GM12892 (cell line): ENCODE measurements around the gene PRUNE2.

ENCODE experiments used
- POLR2A ChIP-seq: IDR thresholded peaks from 2 replicates; pipeline ENCODE4 v1.6.1; 2011; ENCODE audit warnings: low read depth, low read length, control low read depth
- POLR2AphosphoS5 ChIP-seq: IDR thresholded peaks from 2 replicates; pipeline ENCODE4 v1.6.1; 2011; ENCODE audit warnings: low read depth, low read length, control low read depth
- TAF1 ChIP-seq: IDR thresholded peaks from 2 replicates; pipeline ENCODE4 v1.6.1; 2011; ENCODE audit warnings: low read depth, mild to moderate bottlenecking, control low read depth, low read length, borderline replicate concordance

DNA sequence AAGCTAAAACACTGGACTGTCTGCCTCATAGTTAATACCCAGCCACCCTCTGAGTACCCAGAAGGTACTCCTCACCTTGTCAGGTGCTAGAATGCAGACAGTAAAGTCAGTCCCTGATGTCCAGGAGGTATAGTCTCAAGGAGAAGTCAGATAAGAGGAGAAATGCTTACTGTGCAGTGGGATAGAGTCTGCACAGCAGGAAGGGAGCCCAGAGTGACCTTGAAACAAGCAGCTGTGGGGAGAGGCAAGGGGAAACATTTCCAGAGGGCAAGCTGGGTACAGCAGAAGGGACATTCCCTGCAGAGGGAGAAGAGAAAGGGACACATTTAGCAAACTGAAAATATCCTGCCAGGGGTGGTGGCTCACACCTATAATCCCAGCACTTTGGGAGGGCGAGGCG lies 324.2 kb downstream of the PRUNE2 start:
- TF ChIP-seq POLR2A (no peak), POLR2AphosphoS5 (no peak), TAF1 (no peak)
